CD4-positive, alpha-beta T cell treated with Interleukin-2 at 100 ng/mL for 4 hours (primary cell): ENCODE data around the gene SERGEF.

Source experiments
- DNase-seq: peaks from one replicate; pipeline ENCODE4 v3.0.0-alpha.2; 2020; ENCODE audit warnings: low spot score

SERGEF gene

GRCh38 chr11:17861036-17861755 lies 151.7 kb downstream of the SERGEF start:
- no peak for DNase-seq

GRCh38 chr11:17859552-17859951 lies 153.3 kb downstream of the SERGEF start:
- DNase-seq: no peak

- no peak for DNase-seq
Observed at GRCh38 chr11:17855531-17856290, 157.1 kb downstream of the SERGEF start.

- no peak for DNase-seq
Observed at GRCh38 chr11:17853280-17853679, 159.6 kb downstream of the SERGEF start.

- no peak for DNase-seq
Observed at GRCh38 chr11:17852246-17852645, 160.6 kb downstream of the SERGEF start.

GRCh38 chr11:17851697-17852096 lies 161.2 kb downstream of the SERGEF start:
- DNase-seq: no peak

GRCh38 chr11:17850336-17850735 lies 162.5 kb downstream of the SERGEF start:
- DNase-seq: no peak

- no peak for DNase-seq
Observed at GRCh38 chr11:17848715-17849114, 164.1 kb downstream of the SERGEF start.

GRCh38 chr11:17846852-17847453 lies 165.9 kb downstream of the SERGEF start:
- DNase-seq: no peak

- DNase-seq: no peak
Observed at GRCh38 chr11:17845431-17845881, 167.4 kb downstream of the SERGEF start.

- no peak for DNase-seq
Observed at GRCh38 chr11:17840101-17840548, 172.7 kb downstream of the SERGEF start.

GRCh38 chr11:17839450-17839849 lies 173.4 kb downstream of the SERGEF start:
- DNase-seq: no peak

- DNase-seq: no peak
Observed at GRCh38 chr11:17838102-17838501, 174.7 kb downstream of the SERGEF start.

- no peak for DNase-seq
Observed at GRCh38 chr11:17831883-17832282, 181.0 kb downstream of the SERGEF start.

- DNase-seq: no peak
Observed at GRCh38 chr11:17831228-17831627, 181.6 kb downstream of the SERGEF start.

- DNase-seq: no peak
Observed at GRCh38 chr11:17828311-17828751, 184.5 kb downstream of the SERGEF start.

GRCh38 chr11:17827006-17827405 lies 185.8 kb downstream of the SERGEF start:
- no peak for DNase-seq

- no peak for DNase-seq
Observed at GRCh38 chr11:17822401-17822781, 190.5 kb downstream of the SERGEF start.

GRCh38 chr11:17821648-17822400 lies 191.0 kb downstream of the SERGEF start:
- DNase-seq: no peak

- DNase-seq: no peak
Observed at GRCh38 chr11:17816232-17816931, 196.5 kb downstream of the SERGEF start.

- no peak for DNase-seq
Observed at GRCh38 chr11:17814546-17814945, 198.3 kb downstream of the SERGEF start.
